Breast epithelium (tissue), 4 donors: ENCODE measurements around the gene RFPL2. TPM values are rescaled to one million over a fixed set of nuclear protein-coding genes. Genes with fewer than 3 reads are reported as not detected.
"Not testable (repeated sequence)": the region's sequence is repeated elsewhere in the genome, so short reads cannot be mapped to it uniquely, and the experiment has no call there.

Experiments used
- DNase-seq, 2 donors: peaks; one replicate each; pipeline ENCODE4 v3.0.0-alpha.2; 2019; ENCODE audit warnings: low spot score in 2 of 2
- H3K27ac ChIP-seq, 2 donors: fragments of 200-600 bp; sonication (generic) in 1 of 2; one replicate each; pipeline ENCODE4 v1.5.1; 2016 to 2019; ENCODE audit warnings: mild to moderate bottlenecking in 1 of 2
- H3K27me3 ChIP-seq, 2 donors: fragments of 200-600 bp; sonication (generic) in 1 of 2; one replicate each; pipeline versions ENCODE4 v1.5.1 to v1.6.0; 2017 to 2019; ENCODE audit warnings: control low read depth in 1 of 2, mild to moderate bottlenecking in 1 of 2
- H3K36me3 ChIP-seq: fragments of 200-600 bp; one replicate; pipeline ENCODE4 v1.5.1; 2019
- H3K4me1 ChIP-seq, 2 donors: fragments of 200-600 bp; sonication (generic); one replicate each; pipeline ENCODE4 v1.5.1; 2016 to 2019; ENCODE audit warnings: control low read depth in 1 of 2
- H3K4me3 ChIP-seq, 3 donors: fragments of 200-600 bp; sonication (generic); 1 replicate in 2 of 3; 2 replicates in 1 of 3; pipeline ENCODE4 v1.5.1; 2016 to 2019; ENCODE audit warnings: mild to moderate bottlenecking in 3 of 3, moderate library complexity in 2 of 3
- H3K9me3 ChIP-seq, 2 donors: fragments of 200-600 bp; sonication (generic) in 1 of 2; one replicate each; pipeline ENCODE4 v1.5.1; 2016 to 2019; ENCODE audit warnings: control low read depth in 1 of 2
- CTCF ChIP-seq, 3 donors: fragments of 450-650 bp; IDR thresholded peaks; one replicate each; pipeline ENCODE4 v1.5.1; 2016 to 2017; ENCODE audit warnings: antibody characterized with exemption in 3 of 3, mild to moderate bottlenecking in 3 of 3, moderate library complexity in 3 of 3
- POLR2A ChIP-seq: fragments of 450-650 bp; IDR thresholded peaks from one replicate; pipeline ENCODE4 v1.6.1; 2016; ENCODE audit warnings: antibody characterized with exemption, mild to moderate bottlenecking, moderate library complexity
- POLR2AphosphoS5 ChIP-seq, 3 donors: sonication (generic); formaldehyde crosslinking; IDR thresholded peaks; one replicate each; pipeline ENCODE4 v1.6.1; 2017; ENCODE audit warnings: antibody characterized with exemption in 3 of 3
- intact Hi-C: fragments of 100-400 bp; cut with DNase I; formaldehyde crosslinking; loops from one replicate; pipeline ENCODE4 v1.15.1; 2023; ENCODE audit warnings: low total_unique reads
- total RNA-seq, 3 donors: library from RNA; depleted of rRNA; stranded (reverse); fragments of >200 nt; gene quantifications; one replicate each; pipeline ENCODE4 v1.1.0, GENCODE V29; 2016

The RFPL2 gene
- total RNA-seq, 3 donors from 2014 or later: 0.29 TPM; not detected in 2

GRCh38 chr22:32175115-32175514 lies 29.8 kb downstream of the RFPL2 start:
- Histone ChIP-seq H3K4me3 (no peak overlapping the region), H3K36me3 (no peaks in the 10 kb centered on the region), H3K4me1 (no peaks in the 10 kb centered on the region), H3K9me3 (no peaks in the 10 kb centered on the region), H3K27me3 (peaks cover 0 to 43% of the 10 kb centered on the region in 2 donors), H3K27ac (no peak overlapping the region)
- no peak for TF ChIP-seq POLR2AphosphoS5 (IDR thresholded peaks at IDR 0.05)
- TF ChIP-seq CTCF (IDR thresholded peaks at IDR 0.05): no peak
- no peak for TF ChIP-seq POLR2A
- DNase-seq: no peak
- intact Hi-C loops: no loop called here

GRCh38 chr22:32165681-32166080 lies 39.2 kb downstream of the RFPL2 start:
- intact Hi-C loops: no loop called here
- Histone ChIP-seq H3K27ac (no peak overlapping the region), H3K4me3 (no peak overlapping the region), H3K9me3 (no peaks in the 10 kb centered on the region), H3K4me1 (no peaks in the 10 kb centered on the region), H3K27me3 (peaks cover 0 to 10% of the 10 kb centered on the region in 2 donors), H3K36me3 (no peaks in the 10 kb centered on the region)
- TF ChIP-seq POLR2A (no peak), POLR2AphosphoS5 (IDR thresholded peaks at IDR 0.05) (no peak), CTCF (IDR thresholded peaks at IDR 0.05) (no peak)
- DNase-seq: no peak

GRCh38 chr22:32164075-32164860 lies 40.6 kb downstream of the RFPL2 start:
- H3K27ac ChIP-seq: no peak overlapping the region
- H3K36me3 ChIP-seq: no peaks in the 10 kb centered on the region
- no peak for DNase-seq
- H3K4me3 ChIP-seq: no peak overlapping the region
- H3K27me3 ChIP-seq: peaks cover 0 to 11% of the 10 kb centered on the region in 2 donors
- H3K9me3 ChIP-seq: no peaks in the 10 kb centered on the region
- intact Hi-C loops: no loop called here
- no peaks in the 10 kb centered on the region for H3K4me1 ChIP-seq
- TF ChIP-seq POLR2AphosphoS5 (IDR thresholded peaks at IDR 0.05) (no peak), POLR2A (no peak), CTCF (IDR thresholded peaks at IDR 0.05) (no peak)

- DNase-seq, H3K4me1 ChIP-seq, H3K4me3 ChIP-seq, H3K36me3 ChIP-seq, intact Hi-C loops, H3K27ac ChIP-seq, H3K9me3 ChIP-seq: not testable (repeated sequence)
- H3K27me3 ChIP-seq: peaks cover 0 to 16% of the 10 kb centered on the region in 2 donors
These were observed 44.5 kb downstream of the RFPL2 start for GRCh38 chr22:32160411-32160810.

GRCh38 chr22:32158712-32159533 lies 46.0 kb downstream of the RFPL2 start, which contains the start of gene C22orf42:
TSS of gene C22orf42 (minus strand) at chr22:32159303. CDS start at chr22:32159215, 88 bp downstream.
- no peaks in the 10 kb centered on the region for H3K9me3 ChIP-seq
- H3K36me3 ChIP-seq: no peaks in the 10 kb centered on the region
- H3K4me1 ChIP-seq: no peaks in the 10 kb centered on the region
- no peak within 1 kb of the TSS for H3K27ac ChIP-seq
- DNase-seq: no peak
- no peak for TF ChIP-seq POLR2AphosphoS5 (IDR thresholded peaks at IDR 0.05)
- no peak for TF ChIP-seq POLR2A
- no peak for TF ChIP-seq CTCF (IDR thresholded peaks at IDR 0.05)
- peaks cover 0 to 9% of the 10 kb centered on the region in 2 donors for H3K27me3 ChIP-seq
- intact Hi-C loops: no loop called here
- no peak within 1 kb of the TSS for H3K4me3 ChIP-seq

GRCh38 chr22:32157632-32158031 lies 47.2 kb downstream of the RFPL2 start:
- H3K27me3 ChIP-seq, H3K27ac ChIP-seq, H3K36me3 ChIP-seq, H3K9me3 ChIP-seq, DNase-seq, H3K4me1 ChIP-seq, intact Hi-C loops, H3K4me3 ChIP-seq: not testable (repeated sequence)

- H3K4me3 ChIP-seq, H3K27me3 ChIP-seq, H3K36me3 ChIP-seq, H3K9me3 ChIP-seq, intact Hi-C loops, DNase-seq, H3K27ac ChIP-seq, H3K4me1 ChIP-seq: not testable (repeated sequence)
These were observed 50.1 kb downstream of the RFPL2 start for GRCh38 chr22:32154727-32155126.

- H3K4me1 ChIP-seq, H3K27ac ChIP-seq, H3K4me3 ChIP-seq, H3K9me3 ChIP-seq, intact Hi-C loops, DNase-seq, H3K27me3 ChIP-seq, H3K36me3 ChIP-seq: not testable (repeated sequence)
These were observed 53.2 kb downstream of the RFPL2 start for GRCh38 chr22:32151641-32152040.
